ENCODE results near the gene TJP1.
"Not testable (repeated sequence)": the region's sequence is repeated elsewhere in the genome, so short reads cannot be mapped to it uniquely, and the experiment has no call there.

Gene TJP1

DNA sequence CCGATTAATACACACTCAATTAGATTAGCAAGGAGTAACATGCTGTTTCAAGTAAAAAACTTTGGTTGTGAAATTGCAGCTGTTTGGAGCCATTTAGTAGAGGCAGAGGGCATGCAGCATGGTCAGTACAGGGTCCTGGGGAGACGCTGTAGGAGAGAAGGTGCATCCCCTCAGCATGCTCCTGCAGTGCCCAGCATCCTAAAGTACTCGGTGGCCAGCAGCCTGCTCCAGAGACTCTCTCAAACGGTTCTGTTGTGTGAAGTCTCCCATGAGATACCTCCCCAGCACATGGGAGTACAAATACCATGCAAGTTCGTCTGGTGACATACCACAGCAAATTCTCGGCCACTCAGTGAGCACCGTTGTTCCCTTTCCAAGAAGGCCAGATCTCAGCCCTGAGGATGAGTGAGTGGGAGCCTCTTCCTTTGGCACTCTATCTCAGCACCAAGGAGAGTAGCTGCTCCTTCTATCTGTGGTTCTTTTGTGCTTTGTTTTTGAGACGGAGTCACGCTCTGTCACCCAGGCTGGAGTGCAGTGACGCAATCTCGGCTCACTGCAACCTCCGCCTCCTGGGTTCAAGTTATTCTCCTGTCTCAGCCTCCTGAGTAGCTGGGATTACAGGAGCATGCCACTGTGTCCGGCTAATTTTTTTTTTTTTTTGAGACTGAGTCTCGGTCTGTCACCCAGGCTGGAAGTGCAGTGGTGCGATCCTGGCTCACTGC is 72.7 kb downstream of the TJP1 start:
- no peak for DNase-seq

DNA sequence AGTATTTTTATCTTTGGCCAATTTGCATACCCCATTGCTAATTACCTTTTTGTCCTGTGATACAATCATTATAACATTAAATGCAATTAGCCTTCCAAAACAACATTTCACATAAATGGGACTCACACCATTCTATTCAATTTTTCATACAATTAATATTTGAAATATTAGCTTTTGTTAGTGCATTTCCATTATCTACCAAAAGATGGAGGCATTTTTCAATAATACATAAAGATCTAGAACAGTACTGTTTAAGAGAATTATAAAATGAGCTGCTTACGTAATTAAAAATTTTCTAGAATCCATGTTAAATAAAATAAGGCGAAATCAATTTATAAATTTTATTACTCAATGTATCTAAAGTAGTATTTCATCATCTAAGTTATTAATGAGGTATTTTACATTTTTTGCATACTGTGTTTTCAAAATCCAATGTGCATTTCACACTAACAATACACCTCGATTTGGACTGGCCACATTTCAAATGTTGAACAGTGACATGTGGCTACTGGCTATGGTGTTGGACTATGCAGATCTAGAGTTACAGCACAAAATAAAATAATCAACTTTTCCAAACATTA is 74.3 kb downstream of the TJP1 start:
- DNase-seq, result peak; percentile 23

DNA sequence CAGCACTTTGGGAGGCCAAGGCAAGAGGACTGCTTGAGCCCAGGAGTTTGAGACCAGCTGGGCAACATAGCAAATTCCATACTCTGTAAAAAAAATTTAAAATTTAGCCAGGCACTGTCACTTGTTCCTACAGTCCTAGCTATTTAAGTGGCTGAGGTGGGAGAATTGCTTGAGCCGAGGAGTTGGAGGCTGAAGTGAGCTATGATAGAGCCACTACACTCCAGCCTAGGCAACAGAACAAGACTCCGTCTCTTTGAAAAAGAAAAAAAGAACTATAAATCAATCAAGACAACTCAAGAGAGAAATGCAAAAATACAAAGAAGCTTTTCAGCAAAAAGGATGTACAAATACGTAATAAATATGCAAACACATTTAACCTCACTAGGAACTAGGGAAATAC is 78.8 kb downstream of the TJP1 start:
- no peak for DNase-seq

DNA sequence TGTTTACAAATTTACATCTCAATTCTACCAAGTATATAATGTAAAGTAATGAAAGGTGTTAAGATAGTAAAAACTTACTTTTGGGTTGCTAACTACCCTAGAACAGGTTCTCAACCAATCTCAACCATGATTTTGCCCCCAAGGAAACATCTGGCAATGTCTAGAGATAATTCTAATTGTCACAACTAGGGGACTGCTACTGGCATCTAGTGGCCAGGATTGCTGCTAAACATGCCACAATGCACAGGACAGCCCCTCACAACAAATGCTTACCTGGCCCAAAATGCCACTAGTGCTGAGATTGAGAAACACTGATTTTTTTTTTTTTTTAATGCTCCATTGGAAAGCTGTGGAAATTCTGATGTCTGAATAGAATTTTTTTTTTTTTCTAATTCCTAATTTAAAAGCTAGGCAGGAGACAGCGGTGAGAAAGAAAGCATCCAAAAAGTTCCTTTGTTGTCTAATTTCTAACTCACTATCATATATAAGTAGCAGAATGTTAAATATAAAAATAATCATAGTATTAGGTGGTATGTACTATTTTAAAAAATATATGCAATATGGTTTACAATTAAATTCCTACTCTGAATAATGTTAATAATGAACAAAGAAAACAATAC is 81.5 kb downstream of the TJP1 start:
- no peak for DNase-seq

DNA sequence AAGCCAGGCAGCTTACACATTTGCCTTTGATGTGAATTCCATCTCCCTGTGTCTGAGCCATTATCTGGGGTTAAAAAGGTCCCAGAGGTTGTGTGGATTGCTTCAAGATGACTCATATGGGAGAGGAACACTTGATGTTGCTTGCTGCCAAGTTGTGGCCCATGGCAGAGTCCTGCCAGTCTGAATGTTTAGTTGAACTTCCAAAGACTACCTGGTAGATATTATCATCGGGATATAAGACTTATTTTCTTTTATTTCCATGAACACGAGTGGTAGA is 85.6 kb downstream of the TJP1 start:
- DNase-seq, result peak; percentile 51

DNA sequence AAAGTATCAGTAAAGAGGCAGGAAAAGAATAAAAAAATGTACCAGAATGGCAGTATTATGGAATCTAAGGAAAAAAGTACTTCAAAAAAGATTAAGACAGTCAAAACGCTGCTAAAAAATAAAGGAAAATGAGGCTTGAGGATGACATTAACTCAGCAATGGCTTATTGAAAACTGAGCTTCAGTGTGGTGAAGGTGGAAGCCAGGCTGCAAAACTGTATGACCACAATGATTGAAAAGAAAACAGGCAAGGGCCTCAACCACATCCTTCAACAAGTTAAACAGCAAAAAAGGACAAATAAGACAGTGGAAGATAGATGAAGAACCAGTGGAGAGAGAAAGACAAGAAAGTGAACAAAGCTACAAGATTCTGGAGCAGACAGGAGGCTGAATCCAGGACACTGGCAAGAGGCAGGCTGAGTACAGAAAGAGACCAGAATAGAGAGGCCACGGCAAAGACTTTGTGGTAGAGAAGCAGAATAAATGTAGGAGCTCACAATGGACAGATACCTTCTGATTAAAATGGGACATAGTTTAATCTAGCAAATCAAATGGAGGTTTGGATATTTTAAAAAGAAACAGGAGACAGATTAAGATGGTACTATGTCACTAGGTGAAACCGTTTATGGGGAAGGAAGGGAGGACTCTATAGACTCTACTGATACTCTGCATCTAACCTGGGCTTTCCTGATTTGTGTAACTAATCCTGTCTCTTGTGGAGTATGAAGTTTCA is 86.1 kb downstream of the TJP1 start:
- no peak for DNase-seq

DNA sequence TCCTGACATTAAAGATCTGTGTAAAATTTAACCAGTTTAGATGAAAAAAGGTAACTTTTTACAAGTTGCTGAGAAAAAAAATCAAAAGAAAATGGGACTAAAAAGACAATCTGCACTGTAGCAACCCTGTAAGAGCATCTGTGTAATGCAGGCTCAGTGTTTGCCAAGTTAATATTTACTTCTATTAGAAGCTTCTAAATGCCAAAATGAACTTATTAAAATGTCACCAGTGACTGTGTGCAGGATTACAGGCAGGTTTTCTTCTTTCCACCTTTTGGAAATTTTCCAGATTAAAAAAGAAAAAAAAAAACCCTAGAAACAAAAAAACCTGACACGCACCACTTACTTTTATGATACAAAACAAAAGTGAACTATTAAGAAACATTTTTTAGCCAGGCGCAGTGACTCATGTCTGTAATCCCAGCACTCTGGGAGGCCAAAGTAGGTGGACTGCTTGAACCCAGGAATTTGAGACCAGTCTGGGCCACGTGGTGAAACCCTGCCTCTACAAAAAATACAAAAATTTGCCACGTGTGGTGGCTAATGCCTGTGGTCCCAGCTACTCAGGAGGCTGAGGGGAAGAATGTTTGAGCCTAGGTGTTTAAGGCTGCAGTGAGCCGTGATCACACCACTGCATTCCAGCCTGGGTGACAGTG is 87.2 kb downstream of the TJP1 start:
- peak; percentile 41 for DNase-seq

DNA sequence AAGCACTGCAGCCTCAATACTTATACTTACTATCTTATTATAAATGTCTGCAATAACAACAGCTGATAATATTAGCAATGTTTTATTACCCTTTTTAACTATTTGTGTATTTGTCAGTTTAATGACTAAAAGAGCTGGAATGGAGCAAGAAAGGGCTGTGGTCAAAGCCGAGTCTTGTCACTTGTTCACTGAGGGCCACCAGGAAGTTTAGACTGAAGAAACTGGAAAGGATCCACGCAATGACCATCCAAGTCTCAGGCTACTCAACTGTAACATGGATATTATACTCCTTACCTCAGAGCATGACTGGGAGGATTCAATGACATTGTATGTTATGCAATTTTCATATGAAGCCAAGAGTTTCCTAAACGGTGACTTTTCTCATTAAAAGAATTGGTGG is 90.4 kb downstream of the TJP1 start:
- DNase-seq, result no peak

DNA sequence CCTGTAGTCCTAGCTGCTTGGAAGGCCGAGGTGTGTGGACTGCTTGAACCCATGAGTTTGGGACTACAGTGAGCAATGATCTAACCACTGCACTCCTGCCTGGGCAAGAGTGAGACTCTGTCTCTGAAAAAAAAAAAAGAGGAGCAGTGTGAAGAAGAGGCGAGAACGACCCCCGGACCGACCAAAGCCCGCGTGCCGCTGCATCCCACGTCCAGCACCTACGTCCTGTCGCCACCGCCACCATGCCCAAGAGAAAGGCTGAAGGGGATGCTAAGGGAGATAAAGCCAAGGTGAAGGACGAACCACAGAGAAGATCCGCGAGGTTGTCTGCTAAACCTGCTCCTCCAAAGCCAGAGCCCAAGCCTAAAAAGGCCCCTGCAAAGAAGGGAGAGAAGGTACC is 91.8 kb downstream of the TJP1 start:
- DNase-seq, result not testable (repeated sequence)

DNA sequence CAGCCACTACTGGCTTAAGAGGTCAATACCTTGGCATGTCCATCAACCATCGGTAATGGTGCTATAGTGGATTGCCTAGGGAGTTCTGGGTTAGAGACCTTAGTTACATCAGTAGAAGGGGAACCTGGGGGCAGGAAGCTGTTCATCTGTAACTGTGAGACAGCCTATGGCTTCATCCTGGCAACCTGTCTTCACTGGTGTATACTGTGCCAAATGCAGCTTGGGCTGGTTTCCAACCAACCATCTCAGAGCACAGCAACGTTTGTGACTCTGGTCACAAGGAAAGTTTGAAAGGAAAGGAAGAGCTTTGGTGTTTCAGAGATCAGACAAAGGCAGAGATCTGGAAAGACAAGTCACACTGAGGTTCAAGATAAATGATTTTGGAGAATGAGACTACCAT is 93.8 kb downstream of the TJP1 start:
- DNase-seq, result no peak

DNA sequence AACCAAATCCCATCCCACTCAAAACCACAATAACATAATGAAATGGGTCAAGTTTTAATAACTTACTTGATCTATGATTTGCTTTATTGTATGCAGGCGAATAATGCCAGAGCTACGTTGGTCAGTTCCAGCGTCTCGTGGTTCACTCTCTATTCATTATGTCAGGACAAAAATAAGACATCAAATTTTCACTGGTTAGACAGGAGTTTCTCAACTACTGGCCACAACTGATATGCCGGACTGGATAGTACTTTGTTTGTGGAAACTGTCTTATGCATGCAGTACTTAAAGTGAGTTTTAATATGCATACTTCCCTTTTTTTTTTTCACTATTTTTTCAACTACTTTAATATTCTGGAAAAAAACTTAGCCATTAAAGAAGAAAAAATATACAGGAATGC is 94.4 kb downstream of the TJP1 start:
- DNase-seq, result no peak

DNA sequence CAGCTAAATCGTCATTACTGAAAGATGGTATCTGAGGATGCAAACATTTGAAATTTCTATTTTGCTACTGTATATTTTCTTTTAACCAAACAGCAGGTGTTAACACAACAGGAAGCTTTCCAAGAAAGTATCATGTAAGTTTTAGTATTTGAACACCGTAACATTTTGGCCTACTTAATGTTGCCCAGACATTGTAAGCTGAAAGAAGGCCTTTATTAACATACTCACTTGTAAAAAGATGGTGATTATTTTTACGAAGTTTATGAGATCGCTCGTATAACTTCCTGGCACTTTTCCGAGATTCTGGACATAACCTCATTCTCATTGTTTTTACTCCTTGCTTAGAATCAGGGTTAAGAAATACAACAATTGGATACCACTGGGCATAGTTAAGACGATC is 95.7 kb downstream of the TJP1 start:
- DNase-seq, result no peak

DNA sequence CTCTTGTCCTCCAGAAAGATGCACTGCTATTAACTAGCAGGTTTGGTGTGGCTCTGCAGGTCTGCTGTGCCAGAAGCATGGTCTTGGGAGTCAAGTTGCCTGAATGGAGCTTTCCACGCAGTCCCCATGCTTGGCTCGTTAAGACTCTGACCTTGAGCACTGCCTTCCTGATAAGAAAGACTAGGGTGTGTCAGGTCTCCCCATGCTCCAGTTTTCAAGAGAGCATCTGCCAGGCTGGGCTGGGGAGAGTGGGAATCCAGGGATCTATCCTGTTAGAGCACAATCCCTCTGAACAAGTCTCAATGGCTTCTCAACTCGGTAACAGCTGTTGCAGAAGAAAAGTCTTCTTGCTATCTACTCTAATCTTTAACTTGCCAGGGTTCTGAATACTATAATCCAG is 98.2 kb downstream of the TJP1 start:
- no peak for DNase-seq

DNA sequence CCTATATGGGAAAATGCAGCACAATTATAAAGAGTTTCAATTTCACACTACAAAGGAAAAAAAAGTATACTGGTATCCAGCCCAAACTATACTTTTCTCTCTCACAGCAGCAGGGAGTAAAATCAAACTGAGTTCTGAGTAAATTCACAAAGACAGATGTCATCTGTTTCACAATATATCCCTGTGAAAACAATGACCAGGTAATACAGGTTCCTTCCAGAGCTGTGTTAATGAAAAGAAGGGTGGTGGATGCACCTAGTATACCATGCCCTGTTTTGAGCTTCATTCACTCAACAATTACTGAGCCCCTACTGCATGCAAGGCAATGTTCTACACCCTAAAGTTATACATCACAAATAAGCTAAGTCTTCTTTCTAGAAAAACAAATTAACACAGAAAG is 108.5 kb downstream of the TJP1 start:
- no peak for DNase-seq

DNA sequence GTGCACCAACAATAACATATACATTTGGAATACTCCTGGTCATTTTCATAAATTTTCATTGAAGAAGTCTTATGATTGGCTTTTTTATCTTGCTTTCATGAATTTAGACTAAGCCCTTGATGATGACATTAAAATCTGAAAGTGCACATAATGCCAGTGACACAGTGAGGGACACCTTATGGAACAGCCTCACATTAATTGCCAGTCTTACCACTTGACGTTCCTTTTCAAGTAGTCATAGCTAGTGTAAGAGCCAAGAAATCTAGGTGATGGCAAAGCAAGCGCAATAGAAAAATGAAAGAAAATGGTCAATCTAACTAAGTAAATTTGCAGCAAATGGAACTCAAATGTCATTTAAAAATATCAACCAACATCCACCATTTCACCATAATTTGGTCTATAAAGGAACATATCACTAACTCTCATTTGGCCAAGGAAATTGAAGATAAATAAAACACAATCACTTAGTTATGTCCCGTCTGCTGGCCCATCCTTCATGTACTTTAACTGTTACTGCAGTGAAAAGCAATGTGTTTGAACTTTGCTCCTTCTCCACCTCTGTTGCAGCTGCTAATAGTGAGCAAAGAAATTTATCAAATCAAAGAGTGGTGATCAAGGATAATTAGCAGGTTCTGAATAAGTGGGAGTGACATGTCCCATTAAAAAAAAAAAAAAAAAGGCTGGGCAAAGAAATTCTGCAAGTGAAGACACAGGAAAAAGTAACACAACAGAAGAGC is 110.0 kb downstream of the TJP1 start:
- no peak for DNase-seq

DNA sequence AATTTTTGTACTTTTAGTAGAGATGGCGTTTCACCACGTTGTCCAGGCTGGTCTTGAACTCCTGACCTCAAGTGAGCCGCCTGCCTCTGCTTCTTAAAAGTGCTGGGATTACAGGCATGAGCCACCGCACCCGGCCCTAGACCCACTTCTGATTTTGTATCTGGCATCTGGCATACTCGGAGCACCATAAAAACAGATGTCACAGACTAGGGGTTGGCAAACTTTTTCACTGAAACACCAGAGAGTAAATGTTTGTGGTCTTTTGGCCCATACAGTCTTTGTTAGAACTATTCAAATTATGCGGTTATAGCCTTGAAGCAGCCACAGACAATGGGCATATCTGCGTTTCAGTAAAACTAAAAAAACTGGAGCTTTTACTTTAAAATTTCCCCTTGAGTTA is 110.7 kb downstream of the TJP1 start:
- peak; percentile 38 for DNase-seq

DNA sequence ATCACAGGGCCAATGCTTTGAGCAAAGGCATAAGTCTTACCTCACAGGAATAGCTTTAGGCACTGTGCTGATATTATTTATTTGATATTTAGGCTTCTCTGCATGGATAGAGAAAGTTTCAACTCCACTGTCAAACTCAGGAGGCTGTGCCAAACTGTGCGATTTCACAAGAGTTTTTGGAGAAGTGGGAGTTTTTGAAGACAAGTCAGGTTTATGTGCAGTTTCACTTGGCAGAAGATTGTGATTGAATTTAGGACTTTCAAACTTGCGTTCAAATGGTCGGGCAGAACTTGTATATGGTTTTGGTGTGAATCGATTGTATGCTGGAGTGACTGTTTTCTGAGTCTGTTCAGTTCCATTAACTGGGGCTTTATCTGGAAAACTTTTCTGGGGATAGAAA is 113.7 kb downstream of the TJP1 start:
- no peak for DNase-seq

DNA sequence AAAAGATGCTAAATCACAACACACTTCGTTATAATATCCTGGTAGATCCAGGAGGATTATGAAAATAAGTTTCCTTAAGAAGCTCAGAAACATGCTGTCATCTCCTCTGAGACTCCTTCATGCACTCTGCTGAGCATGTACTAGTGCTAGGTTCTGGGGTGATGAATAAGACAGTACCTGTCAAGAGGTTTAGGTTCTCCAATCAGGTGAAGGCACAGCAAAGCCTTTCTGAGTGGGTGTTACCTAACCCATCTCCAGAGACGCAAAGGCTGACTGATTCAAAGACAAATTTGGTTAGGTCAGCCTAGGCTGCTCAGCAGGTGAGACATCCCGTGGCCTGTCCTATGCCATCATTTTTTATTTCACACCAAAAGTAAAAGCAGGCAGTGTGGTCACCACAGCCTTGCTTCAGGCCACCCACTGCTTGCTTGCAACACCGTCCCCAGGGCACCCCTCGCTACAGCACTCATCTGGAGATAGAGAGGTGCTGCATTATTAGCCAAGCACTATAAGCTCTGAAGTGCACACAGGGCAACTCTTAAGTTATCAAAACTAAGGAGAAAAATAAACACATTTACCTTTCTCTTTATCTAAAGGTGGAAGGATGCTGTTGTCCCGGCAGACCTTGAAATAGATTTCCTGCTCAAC is 117.2 kb downstream of the TJP1 start:
- DNase-seq, result no peak

DNA sequence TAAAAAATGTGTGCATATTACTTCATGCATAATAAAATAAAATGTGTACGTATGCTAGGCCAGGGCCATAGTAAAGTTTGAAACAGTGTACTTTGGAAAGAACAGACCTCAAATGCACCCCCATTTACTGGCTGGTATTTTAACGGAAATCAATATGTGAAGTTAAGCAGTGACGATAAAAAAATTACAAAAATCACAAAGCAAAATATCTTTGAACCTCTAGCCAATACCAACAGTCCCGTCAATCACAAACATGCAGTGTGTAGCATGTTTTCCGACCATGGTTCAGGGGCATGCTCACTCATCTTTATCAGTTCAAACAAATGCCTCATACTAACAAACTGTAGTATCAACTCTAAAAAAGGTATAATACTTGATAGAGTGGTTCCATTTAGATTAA is 121.1 kb downstream of the TJP1 start:
- DNase-seq, result no peak

DNA sequence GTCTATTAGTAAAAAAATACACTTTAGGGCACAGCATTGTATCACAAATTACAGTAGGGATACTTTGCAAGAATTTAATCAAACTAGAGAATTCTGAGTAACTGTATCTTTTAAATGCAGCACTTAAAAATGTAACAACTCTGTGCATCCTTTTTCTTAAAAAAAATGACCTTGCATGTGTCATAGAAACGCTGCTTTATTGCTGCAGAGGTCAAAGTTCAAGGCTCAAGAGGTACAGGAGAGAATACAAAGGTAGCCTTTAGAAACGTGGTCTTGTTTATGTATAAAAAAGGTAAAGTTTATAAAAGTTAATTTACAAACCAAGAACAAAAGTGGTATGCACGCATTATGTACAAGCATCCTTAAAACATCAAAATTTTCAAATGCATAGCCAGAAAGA is 122.0 kb downstream of the TJP1 start:
- no peak for DNase-seq

DNA sequence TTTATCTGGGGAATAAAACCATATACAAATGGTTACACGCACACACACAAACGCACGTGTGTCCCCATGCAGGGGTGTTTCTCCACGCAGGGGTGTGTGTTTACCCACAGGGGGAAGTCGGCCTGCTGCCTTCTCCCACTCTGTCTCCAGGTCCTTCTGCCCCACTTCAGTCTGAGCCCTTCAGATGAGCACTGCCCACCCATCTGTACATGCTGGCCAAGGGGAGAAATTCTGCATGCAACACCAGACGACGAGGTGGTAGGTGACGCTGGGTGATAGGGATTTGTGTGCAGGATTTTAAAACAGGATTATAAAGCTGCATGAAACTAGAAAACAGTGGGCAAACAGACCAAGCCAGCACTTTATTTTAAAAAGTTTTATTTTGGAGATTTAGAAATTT is 122.5 kb downstream of the TJP1 start:
- no peak for DNase-seq

DNA sequence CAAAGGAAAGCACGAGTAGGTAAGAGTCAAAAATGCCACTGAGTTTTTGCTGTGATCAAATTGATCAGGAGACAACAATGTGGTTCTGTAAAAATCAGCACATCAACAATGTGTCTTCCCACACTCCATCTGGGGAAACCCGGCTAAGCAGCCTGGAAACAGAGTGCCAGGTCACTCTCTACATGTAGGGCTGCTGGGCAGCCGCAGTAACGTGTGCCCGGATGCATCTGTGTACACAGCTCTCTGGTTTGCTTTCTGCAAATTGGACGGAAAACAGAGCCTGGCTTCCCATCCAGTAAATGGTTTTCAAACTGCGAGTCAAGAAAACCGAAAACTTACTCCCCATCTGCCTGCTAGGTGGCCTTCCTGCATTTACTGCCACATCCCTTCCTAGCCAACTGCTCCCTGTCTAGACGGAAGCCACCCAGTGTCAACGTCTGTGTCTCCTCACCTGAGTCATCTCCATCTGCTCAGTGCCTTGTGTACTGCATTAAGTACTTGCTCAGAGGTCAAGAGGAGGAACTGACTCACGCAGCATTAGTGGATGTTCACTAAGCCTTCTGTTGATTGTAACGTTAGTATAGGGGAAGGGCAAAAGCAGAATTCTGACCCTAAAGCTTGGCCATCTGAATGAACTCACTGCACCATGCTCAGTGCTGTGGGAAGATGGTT is 124.1 kb downstream of the TJP1 start:
- DNase-seq, result peak; percentile 57
